ENCODE data around the gene PCDHA11.
"Not testable (repeated sequence)": the region's sequence is repeated elsewhere in the genome, so short reads cannot be mapped to it uniquely, and the experiment has no call there.

The PCDHA11 gene, protein sequence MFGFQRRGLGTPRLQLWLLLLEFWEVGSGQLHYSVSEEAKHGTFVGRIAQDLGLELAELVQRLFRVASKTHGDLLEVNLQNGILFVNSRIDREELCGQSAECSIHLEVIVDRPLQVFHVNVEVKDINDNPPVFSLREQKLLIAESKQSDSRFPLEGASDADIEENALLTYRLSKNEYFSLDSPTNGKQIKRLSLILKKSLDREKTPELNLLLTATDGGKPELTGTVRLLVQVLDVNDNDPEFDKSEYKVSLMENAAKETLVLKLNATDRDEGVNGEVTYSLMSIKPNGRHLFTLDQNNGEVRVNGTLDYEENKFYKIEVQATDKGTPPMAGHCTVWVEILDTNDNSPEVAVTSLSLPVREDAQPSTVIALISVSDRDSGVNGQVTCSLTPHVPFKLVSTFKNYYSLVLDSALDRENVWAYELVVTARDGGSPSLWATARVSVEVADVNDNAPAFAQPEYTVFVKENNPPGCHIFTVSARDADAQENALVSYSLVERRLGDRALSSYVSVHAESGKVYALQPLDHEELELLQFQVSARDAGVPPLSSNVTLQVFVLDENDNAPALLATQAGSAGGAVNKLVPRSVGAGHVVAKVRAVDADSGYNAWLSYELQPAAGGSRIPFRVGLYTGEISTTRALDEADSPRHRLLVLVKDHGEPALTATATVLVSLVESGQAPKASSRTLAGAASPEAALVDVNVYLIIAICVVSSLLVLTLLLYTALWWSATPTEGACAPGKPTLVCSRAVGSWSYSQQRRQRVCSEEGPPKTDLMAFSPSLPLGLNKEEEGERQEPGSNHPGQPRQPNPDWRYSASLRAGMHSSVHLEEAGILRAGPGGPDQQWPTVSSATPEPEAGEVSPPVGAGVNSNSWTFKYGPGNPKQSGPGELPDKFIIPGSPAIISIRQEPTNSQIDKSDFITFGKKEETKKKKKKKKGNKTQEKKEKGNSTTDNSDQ

GRCh38 chr5:140868721-140869554 lies at the start of gene PCDHA11:
Gene PCDHA11 (plus strand): TSS chr5:140868957. CDS start chr5:140869104, 147 bp downstream.
- DNase-seq (ENCODE audit: extremely low spot score, insufficient read length, low read depth): no peak
- FAIRE-seq: no peak

GRCh38 chr5:140821375-140822280 lies 47.1 kb upstream of the PCDHA11 start, which contains the start of gene PCDHA5:
Gene PCDHA5 (plus strand): TSS chr5:140821613.
- DNase-seq (ENCODE audit: extremely low spot score, insufficient read length, low read depth) (no peak), FAIRE-seq (no peak)

GRCh38 chr5:140822281-140822629 lies 46.5 kb upstream of the PCDHA11 start:
- FAIRE-seq (no peak), DNase-seq (ENCODE audit: extremely low spot score, insufficient read length, low read depth) (no peak)

DNA sequence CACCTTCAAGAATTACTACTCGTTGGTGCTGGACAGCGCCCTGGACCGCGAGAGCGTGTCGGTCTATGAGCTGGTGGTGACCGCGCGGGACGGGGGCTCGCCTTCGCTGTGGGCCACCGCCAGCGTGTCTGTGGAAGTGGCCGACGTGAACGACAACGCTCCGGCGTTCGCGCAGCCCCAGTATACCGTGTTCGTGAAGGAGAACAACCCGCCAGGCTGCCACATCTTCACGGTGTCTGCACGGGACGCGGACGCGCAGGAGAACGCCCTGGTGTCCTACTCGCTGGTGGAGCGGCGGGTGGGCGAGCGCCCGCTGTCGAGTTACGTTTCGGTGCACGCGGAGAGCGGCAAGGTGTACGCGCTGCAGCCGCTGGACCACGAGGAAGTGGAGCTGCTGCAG lies 45.8 kb upstream of the PCDHA11 start:
- FAIRE-seq; DNase-seq (ENCODE audit: extremely low spot score, insufficient read length, low read depth): not testable (repeated sequence)

DNA sequence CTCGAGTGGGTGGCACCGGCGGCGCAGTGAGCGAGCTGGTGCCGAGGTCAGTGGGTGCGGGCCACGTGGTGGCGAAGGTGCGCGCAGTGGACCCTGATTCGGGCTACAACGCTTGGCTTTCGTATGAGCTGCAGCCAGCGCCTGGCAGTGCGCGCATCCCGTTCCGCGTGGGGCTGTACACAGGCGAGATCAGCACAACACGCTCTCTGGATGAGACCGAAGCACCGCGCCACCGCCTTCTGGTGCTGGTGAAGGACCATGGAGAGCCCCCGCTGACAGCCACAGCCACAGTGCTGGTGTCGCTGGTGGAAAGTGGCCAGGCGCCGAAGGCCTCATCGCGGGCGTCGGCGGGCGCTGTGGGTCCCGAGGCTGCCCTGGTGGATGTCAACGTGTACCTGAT lies 45.3 kb upstream of the PCDHA11 start:
- DNase-seq (ENCODE audit: extremely low spot score, insufficient read length, low read depth) (no peak), FAIRE-seq (no peak)

- no peak for FAIRE-seq
- no peak for DNase-seq (ENCODE audit: extremely low spot score, insufficient read length, low read depth)
Measured at GRCh38 chr5:140827704-140828361, 40.9 kb upstream of the PCDHA11 start, which contains the start of gene PCDHA6. Gene PCDHA6 (plus strand): TSS chr5:140827960. CDS start chr5:140828092, 132 bp downstream.

DNA sequence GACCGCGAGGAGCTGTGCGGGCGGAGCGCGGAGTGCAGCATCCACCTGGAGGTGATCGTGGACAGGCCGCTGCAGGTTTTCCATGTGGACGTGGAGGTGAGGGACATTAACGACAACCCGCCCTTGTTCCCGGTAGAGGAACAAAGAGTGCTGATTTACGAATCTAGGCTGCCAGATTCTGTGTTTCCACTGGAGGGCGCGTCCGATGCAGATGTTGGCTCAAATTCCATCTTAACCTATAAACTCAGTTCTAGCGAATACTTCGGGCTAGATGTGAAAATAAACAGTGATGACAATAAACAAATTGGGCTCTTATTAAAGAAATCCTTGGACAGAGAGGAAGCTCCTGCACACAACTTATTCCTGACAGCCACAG lies 40.4 kb upstream of the PCDHA11 start:
- no peak for DNase-seq (ENCODE audit: extremely low spot score, insufficient read length, low read depth)
- no peak for FAIRE-seq

DNA sequence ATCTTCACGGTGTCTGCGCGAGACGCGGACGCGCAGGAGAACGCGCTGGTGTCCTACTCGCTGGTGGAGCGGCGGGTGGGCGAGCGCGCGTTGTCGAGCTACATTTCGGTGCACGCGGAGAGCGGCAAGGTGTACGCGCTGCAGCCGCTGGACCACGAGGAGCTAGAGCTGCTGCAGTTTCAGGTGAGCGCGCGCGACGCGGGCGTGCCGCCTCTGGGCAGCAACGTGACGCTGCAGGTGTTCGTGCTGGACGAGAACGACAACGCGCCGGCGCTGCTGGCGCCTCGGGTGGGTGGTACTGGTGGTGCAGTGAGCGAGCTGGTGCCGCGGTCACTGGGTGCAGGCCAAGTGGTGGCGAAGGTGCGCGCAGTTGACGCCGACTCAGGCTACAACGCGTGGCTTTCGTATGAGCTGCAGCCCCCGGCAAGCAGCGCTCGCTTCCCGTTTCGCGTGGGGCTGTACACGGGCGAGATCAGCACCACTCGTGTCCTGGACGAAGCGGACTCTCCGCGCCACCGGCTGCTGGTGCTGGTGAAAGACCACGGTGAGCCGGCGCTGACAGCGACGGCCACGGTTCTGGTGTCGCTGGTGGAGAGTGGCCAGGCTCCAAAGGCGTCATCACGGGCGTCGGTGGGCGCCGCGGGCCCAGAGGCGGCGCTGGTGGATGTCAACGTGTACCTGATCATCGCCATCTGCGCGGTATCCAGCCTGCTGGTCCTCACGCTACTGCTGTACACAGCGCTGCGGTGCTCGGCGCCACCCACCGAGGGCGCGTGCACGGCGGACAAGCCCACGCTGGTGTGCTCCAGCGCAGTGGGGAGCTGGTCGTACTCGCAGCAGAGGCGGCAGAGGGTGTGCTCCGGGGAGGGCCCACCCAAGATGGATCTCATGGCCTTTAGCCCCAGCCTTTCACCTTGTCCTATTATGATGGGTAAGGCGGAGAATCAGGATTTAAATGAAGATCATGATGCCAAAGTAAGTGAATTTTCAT lies 39.0 kb upstream of the PCDHA11 start:
- not testable (repeated sequence) for DNase-seq (ENCODE audit: extremely low spot score, insufficient read length, low read depth); FAIRE-seq

- DNase-seq (ENCODE audit: extremely low spot score, insufficient read length, low read depth) (no peak), FAIRE-seq (no peak)
Measured at GRCh38 chr5:140833993-140834392, 34.8 kb upstream of the PCDHA11 start, which contains the start of gene PCDHA7. Gene PCDHA7 (plus strand): TSS chr5:140834269. CDS start chr5:140834384, 115 bp downstream.

GRCh38 chr5:140834439-140835008 lies 34.2 kb upstream of the PCDHA11 start:
- not testable (repeated sequence) for FAIRE-seq

GRCh38 chr5:140835622-140836510 lies 32.9 kb upstream of the PCDHA11 start:
- FAIRE-seq: no peak
- DNase-seq (ENCODE audit: extremely low spot score, insufficient read length, low read depth): no peak

More at GRCh38 chr5:140834439-140835008, 34.2 kb upstream of the PCDHA11 start:
- not testable (repeated sequence) for DNase-seq (ENCODE audit: extremely low spot score, insufficient read length, low read depth)

- DNase-seq (ENCODE audit: extremely low spot score, insufficient read length, low read depth) (no peak), FAIRE-seq (no peak)
Measured at GRCh38 chr5:140840978-140841962, 27.5 kb upstream of the PCDHA11 start, which contains the start of gene PCDHA8. Gene PCDHA8 (plus strand): TSS chr5:140841187. CDS start chr5:140841322, 135 bp downstream.

- DNase-seq (ENCODE audit: extremely low spot score, insufficient read length, low read depth) (no peak), FAIRE-seq (no peak)
Measured at GRCh38 chr5:140842798-140843733, 25.7 kb upstream of the PCDHA11 start.

All from GM18507 (cell line).